Measurements from ENCODE around the gene NPTX1.
"Not testable (repeated sequence)": the region's sequence is repeated elsewhere in the genome, so short reads cannot be mapped to it uniquely, and the experiment has no call there.

Gene NPTX1

DNA sequence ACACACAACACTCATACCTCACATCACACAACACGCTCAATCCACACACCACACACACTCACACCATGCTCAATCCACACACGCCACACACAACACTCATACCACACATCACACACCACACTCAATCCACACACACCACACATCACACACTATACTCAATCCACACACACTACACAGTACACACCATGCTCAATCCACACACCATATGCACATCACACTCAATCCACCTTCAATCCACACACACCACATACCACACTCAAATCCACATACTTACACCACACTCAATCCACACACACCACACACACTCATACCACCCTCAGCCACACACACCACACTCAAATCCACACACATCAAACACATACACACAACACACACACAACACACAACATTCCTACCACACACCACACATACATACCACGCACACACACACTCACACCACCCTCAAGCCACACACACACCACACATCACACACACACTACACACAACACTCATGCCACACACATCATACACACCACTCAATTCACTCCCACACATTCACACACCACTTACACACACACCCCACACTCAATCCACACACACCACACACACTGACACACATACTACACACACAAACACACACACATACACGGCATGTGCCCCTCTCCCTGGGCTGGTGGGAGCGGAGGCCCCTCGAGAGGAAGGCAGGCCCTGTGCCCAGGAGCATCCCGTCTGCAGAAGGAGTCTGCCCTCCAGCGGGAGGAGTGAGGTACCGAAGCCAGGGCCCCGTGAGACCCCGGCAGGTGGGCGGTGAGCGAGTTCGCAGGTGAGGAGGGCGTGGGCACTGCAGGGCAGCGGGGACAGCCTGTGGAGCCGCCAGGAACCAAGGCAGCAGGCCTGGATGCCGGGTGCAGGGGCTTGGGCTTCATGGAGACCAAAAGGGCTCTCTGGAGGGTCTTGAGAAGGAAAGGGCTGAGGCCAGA, 35.1 kb upstream of the NPTX1 start:
- TF ChIP-seq, protein P1, sequence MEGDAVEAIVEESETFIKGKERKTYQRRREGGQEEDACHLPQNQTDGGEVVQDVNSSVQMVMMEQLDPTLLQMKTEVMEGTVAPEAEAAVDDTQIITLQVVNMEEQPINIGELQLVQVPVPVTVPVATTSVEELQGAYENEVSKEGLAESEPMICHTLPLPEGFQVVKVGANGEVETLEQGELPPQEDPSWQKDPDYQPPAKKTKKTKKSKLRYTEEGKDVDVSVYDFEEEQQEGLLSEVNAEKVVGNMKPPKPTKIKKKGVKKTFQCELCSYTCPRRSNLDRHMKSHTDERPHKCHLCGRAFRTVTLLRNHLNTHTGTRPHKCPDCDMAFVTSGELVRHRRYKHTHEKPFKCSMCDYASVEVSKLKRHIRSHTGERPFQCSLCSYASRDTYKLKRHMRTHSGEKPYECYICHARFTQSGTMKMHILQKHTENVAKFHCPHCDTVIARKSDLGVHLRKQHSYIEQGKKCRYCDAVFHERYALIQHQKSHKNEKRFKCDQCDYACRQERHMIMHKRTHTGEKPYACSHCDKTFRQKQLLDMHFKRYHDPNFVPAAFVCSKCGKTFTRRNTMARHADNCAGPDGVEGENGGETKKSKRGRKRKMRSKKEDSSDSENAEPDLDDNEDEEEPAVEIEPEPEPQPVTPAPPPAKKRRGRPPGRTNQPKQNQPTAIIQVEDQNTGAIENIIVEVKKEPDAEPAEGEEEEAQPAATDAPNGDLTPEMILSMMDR (IDR thresholded peaks at IDR 0.05; ENCODE audit: low read depth, low read length, missing control alignments), result no peak
- no peak for DNase-seq (ENCODE audit: low read depth)
- in situ Hi-C loops (cut with HindIII; ENCODE audit: low sequenced_read_pairs), result no loop called here
- H3K4me3 ChIP-seq (ENCODE audit: low read depth, low read length), result no peak overlapping the region

DNA sequence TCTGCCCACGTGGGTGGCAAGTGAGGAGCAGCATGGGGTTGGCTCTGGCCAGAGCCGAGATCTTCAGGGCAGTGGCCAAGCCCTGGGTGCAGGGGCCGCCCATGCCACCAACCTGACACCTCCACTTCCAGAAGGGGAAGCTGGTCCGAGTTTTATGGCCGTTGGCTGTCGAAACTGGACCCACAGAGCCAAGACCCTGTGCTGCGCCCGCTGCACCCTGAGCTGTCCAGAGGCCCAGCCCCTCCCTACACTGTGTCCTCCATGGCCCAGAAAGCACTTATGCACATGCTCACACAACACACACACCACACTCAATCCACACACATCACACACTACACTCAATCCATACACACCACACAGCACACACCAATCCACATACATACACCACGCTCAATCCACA, 34.4 kb upstream of the NPTX1 start:
- no peak for DNase-seq (ENCODE audit: low read depth)
- no peak overlapping the region for H3K4me3 ChIP-seq (ENCODE audit: low read depth, low read length)
- in situ Hi-C loops (cut with HindIII; ENCODE audit: low sequenced_read_pairs), result no loop called here
- TF ChIP-seq, protein P1 (IDR thresholded peaks at IDR 0.05; ENCODE audit: low read depth, low read length, missing control alignments), result no peak

DNA sequence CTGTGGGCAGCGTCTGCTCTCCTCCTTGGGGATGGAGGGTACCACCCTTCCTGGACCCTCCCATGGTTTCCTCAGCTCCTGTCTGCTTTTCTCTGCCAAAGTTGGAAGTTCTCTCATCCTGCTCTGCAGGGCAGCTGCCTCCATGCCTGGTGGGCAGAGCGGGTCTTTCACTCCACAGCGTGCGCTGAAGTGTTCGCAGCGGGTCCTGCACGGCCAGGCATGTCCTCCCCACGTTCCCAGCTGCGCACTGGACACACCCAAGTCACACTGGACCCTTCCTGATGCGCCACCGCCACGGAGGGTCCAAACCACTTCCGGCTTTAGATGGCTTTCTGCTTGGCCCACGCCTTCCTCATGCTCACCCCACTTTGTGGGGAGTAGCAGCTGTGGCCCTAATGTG, 33.7 kb upstream of the NPTX1 start:
- TF ChIP-seq, protein P1 (IDR thresholded peaks at IDR 0.05; ENCODE audit: low read depth, low read length, missing control alignments), result no peak
- DNase-seq (ENCODE audit: low read depth), result no peak
- H3K4me3 ChIP-seq (ENCODE audit: low read depth, low read length), result no peak overlapping the region
- in situ Hi-C loops (cut with HindIII; ENCODE audit: low sequenced_read_pairs), result no loop called here

DNA sequence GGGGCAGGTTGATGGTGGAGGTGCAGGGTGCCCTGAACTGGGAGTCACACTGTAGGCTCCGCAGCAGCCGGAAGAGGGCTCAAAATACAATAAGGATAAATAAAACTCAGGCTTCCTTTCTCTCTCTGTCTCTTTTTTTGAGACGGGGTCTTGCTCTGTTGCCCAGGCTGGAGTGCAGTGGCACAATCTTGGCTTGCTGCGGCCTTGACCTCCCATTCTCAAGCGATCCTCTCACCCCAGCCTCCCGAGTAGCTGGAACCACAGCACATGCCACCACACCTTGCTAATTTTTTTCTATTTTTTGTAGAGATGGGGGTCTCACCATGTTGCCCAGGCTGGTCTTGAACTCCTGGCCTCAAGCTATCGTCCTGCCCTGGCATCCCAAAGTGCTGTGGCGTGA, 32.9 kb upstream of the NPTX1 start:
- DNase-seq (ENCODE audit: low read depth), result no peak
- in situ Hi-C loops (cut with HindIII; ENCODE audit: low sequenced_read_pairs), result no loop called here
- TF ChIP-seq, protein P1 (IDR thresholded peaks at IDR 0.05; ENCODE audit: low read depth, low read length, missing control alignments), result no peak
- H3K4me3 ChIP-seq (ENCODE audit: low read depth, low read length), result no peak overlapping the region

DNA sequence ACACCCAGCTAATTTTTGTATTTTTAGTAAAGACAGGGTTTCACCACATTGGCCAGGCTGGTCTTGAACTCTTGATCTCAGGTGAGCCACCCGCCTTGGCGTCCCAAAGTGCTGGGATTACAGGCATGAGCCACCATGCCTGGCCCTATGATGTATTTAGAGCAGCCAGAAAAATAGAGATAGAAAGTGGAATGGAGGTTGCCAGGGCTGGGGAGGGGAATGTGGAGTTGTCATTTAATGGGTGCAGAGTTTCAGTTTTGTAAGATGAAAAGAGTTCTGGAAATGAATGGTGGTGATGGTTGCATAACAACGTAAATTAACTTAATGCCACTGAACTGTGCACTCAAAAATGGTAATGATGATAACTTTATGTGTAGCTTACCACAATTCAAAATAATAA, 31.6 kb upstream of the NPTX1 start:
- H3K4me3 ChIP-seq (ENCODE audit: low read depth, low read length), result no peak overlapping the region
- in situ Hi-C loops (cut with HindIII; ENCODE audit: low sequenced_read_pairs), result no loop called here
- TF ChIP-seq, protein P1 (IDR thresholded peaks at IDR 0.05; ENCODE audit: low read depth, low read length, missing control alignments), result no peak
- no peak for DNase-seq (ENCODE audit: low read depth)

DNA sequence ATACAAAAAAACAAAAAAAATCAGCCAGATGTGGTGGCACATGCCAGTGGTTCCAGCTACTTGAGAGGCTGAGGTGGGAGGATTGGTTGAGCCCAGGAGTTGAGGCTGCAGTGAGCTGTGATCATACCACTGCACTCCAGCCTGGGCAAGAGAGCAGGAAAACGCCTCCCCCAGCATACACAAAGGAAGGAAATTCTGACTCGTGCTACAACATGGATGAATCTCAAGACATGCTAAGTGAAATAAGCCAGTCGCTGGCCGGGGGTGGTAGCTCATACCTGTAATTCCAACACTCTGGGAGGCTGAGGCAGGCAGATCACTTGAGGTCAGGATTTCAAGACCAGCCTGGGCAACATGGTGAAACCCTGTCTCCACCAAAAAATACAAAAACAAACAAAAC, 30.8 kb upstream of the NPTX1 start:
- in situ Hi-C loops (cut with HindIII; ENCODE audit: low sequenced_read_pairs); H3K4me3 ChIP-seq (ENCODE audit: low read depth, low read length); DNase-seq (ENCODE audit: low read depth): not testable (repeated sequence)

DNA sequence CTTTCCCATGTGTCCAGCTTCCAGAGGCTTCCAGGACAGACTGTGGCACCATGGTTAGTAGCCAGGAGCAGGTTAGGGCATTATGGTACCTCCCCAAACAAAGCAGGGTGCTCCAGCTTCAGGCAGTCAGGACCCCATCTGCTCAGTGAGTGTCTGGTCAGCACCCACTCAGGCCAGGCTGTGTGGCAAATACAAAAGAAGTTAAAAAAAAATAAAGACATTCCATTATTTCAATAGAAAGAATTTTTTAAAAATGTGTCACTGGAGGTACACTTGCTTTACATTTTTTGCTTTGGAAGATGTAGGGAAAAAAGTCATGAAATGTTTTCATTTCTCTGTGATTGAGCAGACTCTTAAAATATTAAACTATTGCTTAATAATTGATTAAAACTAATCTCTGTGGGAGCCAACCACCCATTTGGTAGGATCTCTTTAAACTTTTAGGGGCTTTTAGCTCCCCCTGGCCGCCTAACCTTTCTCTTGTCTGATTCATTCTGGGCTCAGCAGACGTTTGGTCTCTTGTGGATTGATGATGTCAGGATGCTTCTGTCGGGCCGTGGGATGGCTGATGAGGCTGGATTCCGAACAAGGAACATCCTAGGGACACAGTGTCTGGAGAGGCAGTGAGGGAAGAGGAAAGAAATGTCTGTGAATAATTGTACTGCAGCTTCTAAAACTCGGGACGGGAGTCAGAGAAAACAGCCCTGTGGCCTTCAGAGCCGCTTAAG, 28.4 kb upstream of the NPTX1 start:
- no peak for DNase-seq (ENCODE audit: low read depth)
- no peak overlapping the region for H3K4me3 ChIP-seq (ENCODE audit: low read depth, low read length)
- in situ Hi-C loops (cut with HindIII; ENCODE audit: low sequenced_read_pairs), result no loop called here
- TF ChIP-seq, protein P1 (IDR thresholded peaks at IDR 0.05; ENCODE audit: low read depth, low read length, missing control alignments), result peak; percentile 27

Measured in astrocyte of the cerebellum (primary cell).